ENCODE data around the gene STXBP1.

DNA sequence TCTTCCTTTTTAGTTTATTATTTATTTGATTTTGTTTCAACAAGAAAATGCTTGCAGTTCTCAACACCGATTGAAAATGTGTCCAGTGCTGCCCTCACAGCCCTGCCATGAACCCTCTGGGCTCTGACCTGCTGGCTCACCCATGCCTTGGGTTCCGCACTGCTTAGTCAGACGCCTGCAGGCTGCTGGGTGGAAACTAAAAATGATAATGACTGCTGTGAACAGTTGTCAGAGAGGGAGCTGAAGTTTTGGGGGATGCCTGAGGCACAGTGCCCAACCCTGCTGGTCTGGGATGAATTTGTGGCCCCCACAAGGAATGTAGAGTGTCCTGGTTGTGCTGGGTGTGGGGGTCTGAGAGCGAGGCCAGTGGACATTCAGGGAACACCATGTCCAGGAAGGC lies 72.5 kb downstream of the STXBP1 start:
- TF ChIP-seq, protein P1, sequence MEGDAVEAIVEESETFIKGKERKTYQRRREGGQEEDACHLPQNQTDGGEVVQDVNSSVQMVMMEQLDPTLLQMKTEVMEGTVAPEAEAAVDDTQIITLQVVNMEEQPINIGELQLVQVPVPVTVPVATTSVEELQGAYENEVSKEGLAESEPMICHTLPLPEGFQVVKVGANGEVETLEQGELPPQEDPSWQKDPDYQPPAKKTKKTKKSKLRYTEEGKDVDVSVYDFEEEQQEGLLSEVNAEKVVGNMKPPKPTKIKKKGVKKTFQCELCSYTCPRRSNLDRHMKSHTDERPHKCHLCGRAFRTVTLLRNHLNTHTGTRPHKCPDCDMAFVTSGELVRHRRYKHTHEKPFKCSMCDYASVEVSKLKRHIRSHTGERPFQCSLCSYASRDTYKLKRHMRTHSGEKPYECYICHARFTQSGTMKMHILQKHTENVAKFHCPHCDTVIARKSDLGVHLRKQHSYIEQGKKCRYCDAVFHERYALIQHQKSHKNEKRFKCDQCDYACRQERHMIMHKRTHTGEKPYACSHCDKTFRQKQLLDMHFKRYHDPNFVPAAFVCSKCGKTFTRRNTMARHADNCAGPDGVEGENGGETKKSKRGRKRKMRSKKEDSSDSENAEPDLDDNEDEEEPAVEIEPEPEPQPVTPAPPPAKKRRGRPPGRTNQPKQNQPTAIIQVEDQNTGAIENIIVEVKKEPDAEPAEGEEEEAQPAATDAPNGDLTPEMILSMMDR (IDR thresholded peaks at IDR 0.05), result no peak
- no peak for TF ChIP-seq POLR2A (IDR thresholded peaks at IDR 0.05)

All from esophagus squamous epithelium (tissue), 4 donors.